ENCODE data around the gene SPECC1L.
"Not testable (repeated sequence)": the region's sequence is repeated elsewhere in the genome, so short reads cannot be mapped to it uniquely, and the experiment has no call there.

SPECC1L gene

GRCh38 chr22:24289114-24289513, 18.5 kb downstream of the SPECC1L start:
- DNase-seq, result no peak

- DNase-seq, result no peak
These were observed 19.1 kb downstream of the SPECC1L start for GRCh38 chr22:24289741-24290163.

- DNase-seq, result no peak
These were observed 19.8 kb downstream of the SPECC1L start for GRCh38 chr22:24290459-24290858.

- no peak for DNase-seq
These were observed 21.0 kb downstream of the SPECC1L start for GRCh38 chr22:24291515-24292201.

- not testable (repeated sequence) for DNase-seq
These were observed 21.7 kb downstream of the SPECC1L start for GRCh38 chr22:24292202-24292830.

GRCh38 chr22:24294913-24295312, 24.3 kb downstream of the SPECC1L start:
- DNase-seq, result not testable (repeated sequence)

GRCh38 chr22:24298497-24299155, 28.0 kb downstream of the SPECC1L start:
- DNase-seq, result not testable (repeated sequence)

- not testable (repeated sequence) for DNase-seq
These were observed 29.9 kb downstream of the SPECC1L start for GRCh38 chr22:24300522-24300921.

GRCh38 chr22:24302591-24302990, 32.0 kb downstream of the SPECC1L start:
- no peak for DNase-seq

- DNase-seq, result peak; percentile 46
These were observed 32.4 kb downstream of the SPECC1L start for GRCh38 chr22:24303007-24303406.

- peak in 1 of 2 experiments; percentile 17 for DNase-seq
These were observed 33.5 kb downstream of the SPECC1L start for GRCh38 chr22:24304062-24304675.

- DNase-seq, result peak; percentile 27 to 28
These were observed 34.6 kb downstream of the SPECC1L start for GRCh38 chr22:24305260-24305692.

- no peak for DNase-seq
These were observed 40.3 kb downstream of the SPECC1L start for GRCh38 chr22:24310969-24311368.

- DNase-seq, result no peak
These were observed 44.8 kb downstream of the SPECC1L start for GRCh38 chr22:24315367-24315966.

GRCh38 chr22:24316264-24316663, 45.6 kb downstream of the SPECC1L start:
- DNase-seq, result not testable (repeated sequence)

GRCh38 chr22:24317511-24317910, 46.9 kb downstream of the SPECC1L start:
- not testable (repeated sequence) for DNase-seq

- DNase-seq, result no peak
These were observed 48.8 kb downstream of the SPECC1L start for GRCh38 chr22:24319451-24319850.

- no peak for DNase-seq
These were observed 51.4 kb downstream of the SPECC1L start for GRCh38 chr22:24321999-24322398.

- DNase-seq, result no peak
These were observed 51.9 kb downstream of the SPECC1L start for GRCh38 chr22:24322522-24322921.

GRCh38 chr22:24323233-24323632, 52.6 kb downstream of the SPECC1L start:
- DNase-seq, result no peak

- no peak for DNase-seq
These were observed 53.1 kb downstream of the SPECC1L start for GRCh38 chr22:24323695-24324094.

GRCh38 chr22:24324137-24324536, 53.5 kb downstream of the SPECC1L start:
- DNase-seq, result no peak

All from AML-193 (cell line).